ENCODE measurements around the gene MACROD2.

DNA sequence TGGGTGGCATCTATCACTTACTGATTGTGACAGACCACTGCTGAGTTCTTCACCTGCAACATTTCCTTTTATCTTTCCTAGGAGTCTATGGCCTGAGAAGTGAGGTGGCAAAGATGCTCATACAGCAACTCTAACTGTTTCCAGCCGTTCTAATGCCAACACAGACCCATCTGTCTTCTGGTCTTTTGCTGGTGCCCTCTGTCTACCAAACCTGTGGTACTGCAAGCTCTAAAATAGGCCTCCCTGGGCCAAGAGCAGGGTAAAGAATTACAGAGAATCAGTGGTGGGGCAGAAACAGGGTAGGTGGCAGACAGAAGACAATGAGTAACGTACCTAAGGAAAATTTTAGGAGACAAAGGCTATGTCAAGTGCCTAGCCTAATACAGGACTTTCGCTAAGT lies 953.1 kb downstream of the MACROD2 start:
- TF ChIP-seq, protein P1, sequence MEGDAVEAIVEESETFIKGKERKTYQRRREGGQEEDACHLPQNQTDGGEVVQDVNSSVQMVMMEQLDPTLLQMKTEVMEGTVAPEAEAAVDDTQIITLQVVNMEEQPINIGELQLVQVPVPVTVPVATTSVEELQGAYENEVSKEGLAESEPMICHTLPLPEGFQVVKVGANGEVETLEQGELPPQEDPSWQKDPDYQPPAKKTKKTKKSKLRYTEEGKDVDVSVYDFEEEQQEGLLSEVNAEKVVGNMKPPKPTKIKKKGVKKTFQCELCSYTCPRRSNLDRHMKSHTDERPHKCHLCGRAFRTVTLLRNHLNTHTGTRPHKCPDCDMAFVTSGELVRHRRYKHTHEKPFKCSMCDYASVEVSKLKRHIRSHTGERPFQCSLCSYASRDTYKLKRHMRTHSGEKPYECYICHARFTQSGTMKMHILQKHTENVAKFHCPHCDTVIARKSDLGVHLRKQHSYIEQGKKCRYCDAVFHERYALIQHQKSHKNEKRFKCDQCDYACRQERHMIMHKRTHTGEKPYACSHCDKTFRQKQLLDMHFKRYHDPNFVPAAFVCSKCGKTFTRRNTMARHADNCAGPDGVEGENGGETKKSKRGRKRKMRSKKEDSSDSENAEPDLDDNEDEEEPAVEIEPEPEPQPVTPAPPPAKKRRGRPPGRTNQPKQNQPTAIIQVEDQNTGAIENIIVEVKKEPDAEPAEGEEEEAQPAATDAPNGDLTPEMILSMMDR (IDR thresholded peaks at IDR 0.05), result peak in 1 of 6 experiments; percentile 34
- TF ChIP-seq POLR2A (IDR thresholded peaks at IDR 0.05), result no peak
